HFFc6 (cell line): Measurements from ENCODE around the gene IGFBP5. TPM values are rescaled to one million over a fixed set of nuclear protein-coding genes. Genes with fewer than 3 reads are reported as not detected.

Experiments used
- DNase-seq: peaks from one replicate; pipeline ENCODE4 v3.0.0-alpha.2; 2018
- H3K27ac Mint-ChIP-seq: 2 replicates; pipeline ENCODE4 v1.8.0; 2020; ENCODE audit warnings: mild to moderate bottlenecking, mixed read lengths
- H3K27me3 Mint-ChIP-seq: 2 replicates; pipeline ENCODE4 v1.8.0; 2021; ENCODE audit warnings: mild to moderate bottlenecking, moderate library complexity, mixed read lengths; ENCODE audit not compliant: insufficient read depth
- H3K36me3 Mint-ChIP-seq: 2 replicates; pipeline ENCODE4 v1.8.0; 2021; ENCODE audit warnings: low read depth, mixed read lengths
- H3K4me1 Mint-ChIP-seq: 2 replicates; pipeline ENCODE4 v1.8.0; 2020; ENCODE audit warnings: low read depth, mixed read lengths
- H3K4me3 Mint-ChIP-seq: 2 replicates; pipeline ENCODE4 v1.8.0; 2020; ENCODE audit warnings: mild to moderate bottlenecking, moderate library complexity, mixed read lengths
- H3K9me3 Mint-ChIP-seq: 2 replicates; pipeline ENCODE4 v1.8.0; 2020; ENCODE audit warnings: mild to moderate bottlenecking, mixed read lengths
- total RNA-seq, 6 experiments: library from RNA; stranded (reverse); fragmentation: NEBNext Ultra II Directional; extraction: Animal tissue kit (Norgen Biotek cat#: 25700); gene quantifications; 2 replicates in 1 of 6; 3 replicates in 5 of 6; pipeline ENCODE4 v1.2.3, GENCODE V29; 2021
- TF ChIP-seq, protein P1 (sequence below): fragments of 200-600 bp; sonication (generic); IDR thresholded peaks from 2 replicates; pipeline ENCODE4 v1.5.0; 2021; ENCODE audit warnings: antibody characterized with exemption, mild to moderate bottlenecking

Gene IGFBP5
- total RNA-seq, 6 experiments from 2014 or later: 63.2 to 125 (median 68.6) TPM

DNA sequence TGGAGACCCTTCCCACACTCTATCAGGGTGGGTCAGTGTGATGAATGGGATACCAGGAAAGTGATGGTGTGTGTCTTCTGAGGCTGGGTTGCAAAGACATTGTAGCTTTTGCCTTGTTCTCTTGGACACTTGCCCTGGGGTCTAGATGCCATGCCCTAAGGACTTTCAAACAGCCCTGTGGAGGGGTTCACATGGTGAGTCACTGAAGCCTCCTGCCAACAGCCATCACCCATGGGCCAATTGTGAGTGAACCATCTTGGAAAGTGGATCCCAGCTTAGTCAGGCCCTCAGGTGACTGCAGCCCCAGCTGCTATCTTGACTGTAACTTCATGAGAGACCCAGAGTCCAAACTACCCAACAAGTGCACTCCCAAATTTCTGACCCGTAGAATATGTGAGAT lies 25.8 kb upstream of the IGFBP5 start:
- DNase-seq: no peak
- Mint-ChIP-seq H3K9me3 (no peaks in the 10 kb centered on the region), H3K27ac (no peak overlapping the region), H3K4me1 (no peaks in the 10 kb centered on the region), H3K36me3 (no peaks in the 10 kb centered on the region), H3K4me3 (no peak overlapping the region), H3K27me3 (peaks cover 40% of the 10 kb centered on the region)
- TF ChIP-seq, protein P1, sequence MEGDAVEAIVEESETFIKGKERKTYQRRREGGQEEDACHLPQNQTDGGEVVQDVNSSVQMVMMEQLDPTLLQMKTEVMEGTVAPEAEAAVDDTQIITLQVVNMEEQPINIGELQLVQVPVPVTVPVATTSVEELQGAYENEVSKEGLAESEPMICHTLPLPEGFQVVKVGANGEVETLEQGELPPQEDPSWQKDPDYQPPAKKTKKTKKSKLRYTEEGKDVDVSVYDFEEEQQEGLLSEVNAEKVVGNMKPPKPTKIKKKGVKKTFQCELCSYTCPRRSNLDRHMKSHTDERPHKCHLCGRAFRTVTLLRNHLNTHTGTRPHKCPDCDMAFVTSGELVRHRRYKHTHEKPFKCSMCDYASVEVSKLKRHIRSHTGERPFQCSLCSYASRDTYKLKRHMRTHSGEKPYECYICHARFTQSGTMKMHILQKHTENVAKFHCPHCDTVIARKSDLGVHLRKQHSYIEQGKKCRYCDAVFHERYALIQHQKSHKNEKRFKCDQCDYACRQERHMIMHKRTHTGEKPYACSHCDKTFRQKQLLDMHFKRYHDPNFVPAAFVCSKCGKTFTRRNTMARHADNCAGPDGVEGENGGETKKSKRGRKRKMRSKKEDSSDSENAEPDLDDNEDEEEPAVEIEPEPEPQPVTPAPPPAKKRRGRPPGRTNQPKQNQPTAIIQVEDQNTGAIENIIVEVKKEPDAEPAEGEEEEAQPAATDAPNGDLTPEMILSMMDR: no peak

DNA sequence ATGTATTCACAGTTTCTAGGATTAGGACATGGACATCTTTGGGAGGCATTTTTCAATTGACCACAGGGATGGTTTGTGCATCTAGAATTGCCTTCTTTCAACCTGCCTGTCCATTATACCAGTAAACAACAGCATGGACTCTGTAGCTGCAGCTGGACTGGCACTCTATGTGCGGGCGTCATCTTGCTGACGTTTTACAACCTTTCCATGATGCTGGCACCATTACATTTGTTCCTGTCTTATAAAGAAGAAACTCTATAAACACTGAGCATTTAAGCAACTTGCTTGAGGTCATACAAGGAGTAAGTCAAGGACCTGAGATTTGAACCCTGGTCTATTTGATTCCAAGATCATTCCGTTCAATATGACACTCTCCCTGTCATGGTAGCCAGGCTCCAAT lies 25.4 kb upstream of the IGFBP5 start:
- H3K36me3 Mint-ChIP-seq: no peaks in the 10 kb centered on the region
- TF ChIP-seq, protein P1: no peak
- H3K27ac Mint-ChIP-seq: no peak overlapping the region
- no peaks in the 10 kb centered on the region for H3K4me1 Mint-ChIP-seq
- no peak for DNase-seq
- peaks cover 40% of the 10 kb centered on the region for H3K27me3 Mint-ChIP-seq
- H3K4me3 Mint-ChIP-seq: no peak overlapping the region
- H3K9me3 Mint-ChIP-seq: no peaks in the 10 kb centered on the region

DNA sequence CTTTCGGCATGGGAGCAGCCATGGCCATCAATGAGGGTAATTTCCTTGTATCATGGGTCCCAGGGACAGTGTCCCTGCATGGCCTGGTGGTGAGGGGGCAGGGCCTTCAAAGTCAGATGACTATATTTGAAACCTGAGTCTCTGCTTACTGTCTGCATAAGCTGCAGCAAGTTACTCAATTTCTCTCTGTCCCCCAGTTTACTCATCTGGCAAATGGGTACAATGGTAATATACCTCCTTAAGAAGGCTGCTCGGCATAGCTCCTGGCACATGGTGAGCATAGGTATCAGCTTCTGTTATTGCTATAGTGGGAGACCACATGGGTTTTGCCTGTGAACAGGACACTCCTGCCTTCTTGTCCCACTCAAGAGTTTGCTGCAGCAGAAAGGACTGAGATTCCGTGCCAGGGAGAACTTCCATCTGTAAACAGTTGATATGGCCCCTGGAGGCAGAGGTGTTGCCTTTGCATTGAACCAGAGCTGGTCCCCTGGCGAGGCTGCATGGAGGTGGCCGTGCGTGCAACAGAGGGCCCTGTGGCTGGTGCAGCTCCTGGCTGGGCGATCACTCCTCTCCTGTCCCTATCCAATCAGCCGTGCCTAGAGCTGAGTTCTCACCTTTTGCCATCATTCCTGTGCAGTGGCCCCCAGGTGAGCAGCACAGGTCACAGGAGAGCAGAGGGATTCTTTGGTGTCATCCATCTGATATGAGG lies 22.7 kb upstream of the IGFBP5 start:
- Mint-ChIP-seq H3K4me1 (peaks cover 25% of the 10 kb centered on the region), H3K27me3 (peaks cover 29% of the 10 kb centered on the region), H3K9me3 (no peaks in the 10 kb centered on the region), H3K4me3 (no peak overlapping the region), H3K36me3 (no peaks in the 10 kb centered on the region), H3K27ac (no peak overlapping the region)
- DNase-seq: no peak
- TF ChIP-seq, protein P1: no peak

DNA sequence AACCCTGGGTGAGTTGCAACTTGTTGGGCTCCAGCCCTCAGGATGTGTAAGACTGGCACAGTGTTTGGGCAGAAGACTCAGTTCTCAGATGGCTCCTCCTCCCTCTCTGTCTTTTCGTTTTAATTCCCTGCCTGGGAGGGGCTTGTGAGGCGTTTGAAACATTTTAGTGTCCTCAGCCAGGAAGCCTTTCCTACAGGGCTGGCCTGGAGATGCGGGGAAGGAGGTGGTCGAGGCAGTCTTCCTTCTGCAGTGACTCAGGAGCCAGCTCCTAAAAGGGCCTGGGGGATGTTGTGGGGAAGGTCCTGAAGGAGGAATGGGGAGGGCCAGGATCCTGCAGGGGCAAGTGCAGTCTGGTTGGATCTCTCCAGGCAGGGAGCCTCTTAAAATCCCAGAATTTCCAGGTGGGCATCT lies 22.1 kb upstream of the IGFBP5 start:
- H3K4me3 Mint-ChIP-seq: no peak overlapping the region
- H3K4me1 Mint-ChIP-seq: peaks cover 25% of the 10 kb centered on the region
- H3K27ac Mint-ChIP-seq: no peak overlapping the region
- H3K36me3 Mint-ChIP-seq: no peaks in the 10 kb centered on the region
- no peak for DNase-seq
- no peaks in the 10 kb centered on the region for H3K9me3 Mint-ChIP-seq
- TF ChIP-seq, protein P1: no peak
- H3K27me3 Mint-ChIP-seq: peaks cover 25% of the 10 kb centered on the region

DNA sequence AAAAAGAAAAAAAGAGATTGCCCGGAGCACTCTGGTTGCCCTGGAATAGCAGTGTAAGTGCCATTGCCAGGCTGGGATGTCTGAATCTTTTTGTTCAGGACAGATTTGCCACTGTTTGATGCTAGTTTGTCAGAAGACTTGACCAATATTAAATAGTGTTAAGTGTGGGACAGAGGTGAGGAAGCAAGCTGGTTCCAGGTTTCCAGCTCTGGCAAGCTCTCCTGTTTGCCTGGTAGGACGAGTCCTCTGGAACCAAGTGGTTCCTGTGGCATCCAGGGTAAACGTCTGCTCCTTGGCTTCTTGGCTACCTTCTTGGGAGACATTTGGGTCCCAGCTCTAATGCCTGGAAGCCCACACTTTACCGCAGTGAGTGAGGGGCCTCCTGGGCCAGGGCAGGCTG lies 20.8 kb upstream of the IGFBP5 start:
- H3K36me3 Mint-ChIP-seq: no peaks in the 10 kb centered on the region
- peaks cover 28% of the 10 kb centered on the region for H3K27me3 Mint-ChIP-seq
- no peak overlapping the region for H3K4me3 Mint-ChIP-seq
- H3K27ac Mint-ChIP-seq: no peak overlapping the region
- TF ChIP-seq, protein P1: no peak
- no peak for DNase-seq
- peaks cover 25% of the 10 kb centered on the region for H3K4me1 Mint-ChIP-seq
- no peaks in the 10 kb centered on the region for H3K9me3 Mint-ChIP-seq
